ENCODE measurements around the gene COG2.

The COG2 gene

GRCh38 chr1:230701434-230701833, 59.2 kb downstream of the COG2 start:
- DNase-seq (ENCODE audit: low spot score), result no peak

- DNase-seq (ENCODE audit: low spot score), result peak; percentile 74
Measured at GRCh38 chr1:230701895-230702768, 59.9 kb downstream of the COG2 start.

GRCh38 chr1:230702934-230703678, 60.8 kb downstream of the COG2 start:
- DNase-seq (ENCODE audit: low spot score), result peak; percentile 69

GRCh38 chr1:230703679-230704385, 61.6 kb downstream of the COG2 start:
- no peak for DNase-seq (ENCODE audit: low spot score)

GRCh38 chr1:230704830-230705229, 62.5 kb downstream of the COG2 start:
- DNase-seq (ENCODE audit: low spot score), result no peak

GRCh38 chr1:230705289-230706019, 63.2 kb downstream of the COG2 start:
- no peak for DNase-seq (ENCODE audit: low spot score)

- no peak for DNase-seq (ENCODE audit: low spot score)
Measured at GRCh38 chr1:230706020-230706699, 63.9 kb downstream of the COG2 start.

GRCh38 chr1:230706887-230707731, 64.8 kb downstream of the COG2 start:
- DNase-seq (ENCODE audit: low spot score), result no peak

GRCh38 chr1:230707732-230708630, 65.7 kb downstream of the COG2 start:
- no peak for DNase-seq (ENCODE audit: low spot score)

- peak; percentile 94 for DNase-seq (ENCODE audit: low spot score)
Measured at GRCh38 chr1:230708631-230709580, 66.6 kb downstream of the COG2 start.

GRCh38 chr1:230709619-230710542, 67.6 kb downstream of the COG2 start:
- DNase-seq (ENCODE audit: low spot score), result no peak

- DNase-seq (ENCODE audit: low spot score), result no peak
Measured at GRCh38 chr1:230710543-230710904, 68.2 kb downstream of the COG2 start.

GRCh38 chr1:230711245-230711644, 69.0 kb downstream of the COG2 start:
- no peak for DNase-seq (ENCODE audit: low spot score)

GRCh38 chr1:230712470-230712942, 70.2 kb downstream of the COG2 start:
- DNase-seq (ENCODE audit: low spot score), result no peak

- no peak for DNase-seq (ENCODE audit: low spot score)
Measured at GRCh38 chr1:230713138-230713537, 70.9 kb downstream of the COG2 start.

- no peak for DNase-seq (ENCODE audit: low spot score)
Measured at GRCh38 chr1:230713547-230713914, 71.2 kb downstream of the COG2 start.
